GM19043 (cell line): Measurements from ENCODE around the gene SBF2.
A peak's percentile ranks its signal among the peaks of the same experiment; 100 is the strongest.

Experiments used
- ATAC-seq: cut with Tn5 transposase; IDR thresholded peaks from one replicate; pipeline ENCODE4 v1.9.1; 2021; ENCODE audit warnings: low read depth; ENCODE audit not compliant: unreplicated experiment

The SBF2 gene

DNA sequence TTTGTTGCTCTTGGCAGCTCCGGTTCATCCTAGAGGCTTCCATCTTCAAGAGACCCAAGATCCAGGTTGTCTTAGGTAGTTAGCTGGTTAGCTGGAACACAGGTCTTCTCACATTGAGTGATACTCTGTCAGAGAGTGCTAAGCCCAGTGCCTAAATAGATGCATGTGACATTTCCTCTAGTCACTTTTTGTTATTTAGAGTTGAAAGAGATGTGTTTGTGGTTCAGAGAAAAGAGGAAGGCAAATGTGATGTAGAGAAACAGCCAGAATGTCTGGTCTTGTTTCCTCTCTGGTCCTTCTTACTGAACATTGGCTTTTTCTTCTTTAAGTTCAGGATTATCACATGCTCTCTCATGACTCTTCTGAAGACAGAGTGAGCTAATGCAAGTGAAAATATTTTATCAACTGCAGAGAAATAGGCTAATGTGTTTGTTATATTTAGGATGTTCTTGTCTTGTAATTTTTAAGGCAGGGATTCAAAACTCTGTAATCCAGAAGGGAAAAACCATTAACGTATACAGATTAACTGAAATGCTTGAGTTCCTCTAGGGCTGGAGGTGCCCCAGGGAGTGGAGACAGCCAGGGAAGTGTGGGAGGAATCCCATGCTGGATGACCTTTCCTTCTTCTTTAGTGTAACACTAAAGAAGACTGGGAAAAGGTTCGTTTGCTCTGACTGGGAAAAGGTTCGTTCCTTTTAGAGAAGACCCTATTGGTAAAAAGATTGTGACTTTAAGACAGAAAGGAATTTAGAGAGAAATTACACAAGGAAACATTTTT, 554.7 kb downstream of the SBF2 start:
- peak; percentile 72 for ATAC-seq

DNA sequence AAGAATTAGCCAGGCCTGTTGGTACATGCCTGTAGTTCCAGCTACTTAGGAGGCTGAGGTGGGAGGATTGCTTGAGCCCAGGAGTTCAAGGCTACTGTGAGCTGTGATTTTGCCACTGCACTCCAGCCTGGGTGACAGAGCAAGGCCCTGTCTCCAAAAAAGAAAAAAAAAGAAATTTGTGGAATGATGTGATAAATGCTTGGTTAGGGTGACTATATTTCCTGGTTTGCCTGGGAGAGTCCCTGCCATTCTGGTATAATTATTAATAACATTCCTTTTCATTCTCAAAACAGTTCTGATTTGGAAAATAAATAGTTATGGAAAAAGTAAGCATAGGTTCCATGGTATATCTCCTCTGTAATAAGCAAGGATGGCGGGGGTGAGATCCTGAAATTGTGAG, 555.3 kb downstream of the SBF2 start:
- no peak for ATAC-seq

DNA sequence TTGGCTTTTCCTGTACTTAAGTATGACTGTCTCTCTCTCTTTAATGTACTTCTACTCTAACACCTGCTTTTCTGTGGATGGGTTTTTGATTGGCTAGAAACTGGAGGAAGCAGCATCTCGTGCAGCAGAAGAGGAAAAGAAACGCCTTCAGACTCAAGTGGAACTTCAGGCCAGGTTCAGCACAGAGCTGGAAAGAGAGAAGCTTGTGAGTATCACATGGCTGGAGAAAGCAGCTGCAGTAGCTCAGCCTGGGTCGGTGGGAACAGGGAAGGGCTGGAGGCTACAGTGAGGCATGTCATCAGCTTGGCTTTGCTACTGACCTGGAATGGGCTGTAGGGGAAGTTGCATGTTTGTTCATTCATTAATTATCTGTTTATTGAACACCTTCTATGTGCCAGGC, 555.9 kb downstream of the SBF2 start:
- ATAC-seq: no peak

DNA sequence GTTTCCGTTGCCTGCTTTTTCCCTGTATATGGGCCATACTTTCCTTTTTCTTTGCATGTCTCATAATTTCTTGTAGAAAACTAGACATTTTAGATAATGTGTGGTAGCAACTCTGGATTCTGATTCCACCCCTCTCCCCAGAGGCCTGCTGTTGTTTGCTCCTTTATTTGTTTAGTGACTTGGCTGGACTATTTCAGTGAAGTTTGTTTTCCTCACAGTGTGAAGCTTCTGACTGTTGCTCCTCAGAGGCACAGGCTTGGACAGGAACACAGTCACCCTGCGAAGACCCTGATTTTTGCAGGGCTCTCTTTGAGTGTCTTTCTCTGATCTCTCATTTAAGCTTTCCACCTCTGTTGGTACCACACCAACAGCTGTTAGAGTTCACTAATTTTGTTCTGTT, 557.7 kb downstream of the SBF2 start:
- no peak for ATAC-seq

DNA sequence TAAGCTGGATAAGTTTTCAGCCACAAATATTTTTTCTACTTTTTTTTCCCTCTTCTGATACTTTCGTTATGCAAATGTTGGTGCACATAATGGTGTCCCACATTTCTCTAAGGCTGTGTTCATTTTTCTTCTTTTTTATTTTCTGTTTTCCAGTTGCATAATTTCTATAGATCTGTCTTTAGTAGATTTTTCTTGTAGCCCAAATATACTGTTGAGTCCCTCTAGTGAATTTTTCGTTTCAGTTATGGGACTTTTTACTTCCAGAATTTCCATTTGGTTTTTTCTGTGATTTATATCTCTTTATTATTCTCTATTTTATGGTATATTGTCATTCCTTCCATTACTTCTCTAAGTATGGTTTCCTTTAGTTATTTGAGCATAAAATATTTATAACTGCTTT, 558.1 kb downstream of the SBF2 start:
- no peak for ATAC-seq

DNA sequence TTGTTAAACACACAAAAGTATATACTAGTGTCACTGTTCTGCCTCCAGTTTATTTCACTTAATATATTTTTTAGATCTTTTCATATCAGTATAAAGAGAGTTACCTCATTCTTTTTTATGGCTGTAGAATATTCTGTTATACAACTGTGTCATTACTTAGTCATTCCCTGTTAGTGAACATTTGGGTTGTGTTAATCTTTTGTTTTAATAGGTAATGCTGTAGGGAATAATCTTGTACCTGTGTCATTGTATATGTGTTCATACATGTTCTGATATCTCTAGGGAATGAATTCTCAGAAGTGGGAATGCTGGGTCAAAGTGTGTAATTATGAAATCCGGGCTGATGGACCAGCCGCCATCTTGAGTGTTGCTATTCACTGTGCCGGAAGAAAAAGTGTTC, 558.8 kb downstream of the SBF2 start:
- no peak for ATAC-seq

DNA sequence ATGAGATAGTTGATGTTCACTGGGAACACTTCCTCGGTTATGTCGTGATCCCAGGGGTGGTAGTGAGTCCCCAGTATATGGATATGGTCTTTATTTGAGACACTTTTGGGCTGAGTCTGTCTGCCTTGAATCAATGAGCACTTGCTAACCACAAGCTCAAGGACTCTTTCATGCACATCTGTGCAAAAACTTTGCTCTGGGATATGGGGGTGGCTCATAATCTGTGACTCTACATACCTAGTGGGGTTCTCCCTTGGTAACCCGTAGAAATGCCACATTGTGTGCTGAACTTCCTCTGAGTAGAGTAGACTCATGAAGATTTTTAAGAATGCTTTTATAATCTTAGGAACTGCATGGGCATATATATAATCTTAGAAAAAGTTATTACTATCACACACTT, 560.8 kb downstream of the SBF2 start:
- no peak for ATAC-seq

DNA sequence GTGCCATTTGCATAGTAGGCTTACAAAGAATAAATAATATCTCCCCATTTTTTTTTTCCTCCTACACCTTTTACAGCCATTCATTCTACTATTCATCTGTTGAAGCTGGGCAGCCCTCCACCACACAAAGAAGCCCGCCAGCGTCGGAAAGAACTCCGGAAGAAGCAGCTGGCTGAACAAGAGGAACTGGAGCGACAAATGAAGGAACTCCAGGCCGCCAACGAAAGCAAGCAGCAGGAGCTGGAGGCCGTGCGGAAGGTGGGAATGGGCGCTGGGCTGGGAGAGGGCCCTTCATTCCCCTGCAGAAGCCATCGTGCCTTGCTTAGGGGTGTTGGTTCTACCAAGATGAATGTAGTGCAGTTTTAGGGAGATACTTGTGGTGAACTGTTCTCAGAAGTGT, 561.6 kb downstream of the SBF2 start:
- ATAC-seq: no peak

DNA sequence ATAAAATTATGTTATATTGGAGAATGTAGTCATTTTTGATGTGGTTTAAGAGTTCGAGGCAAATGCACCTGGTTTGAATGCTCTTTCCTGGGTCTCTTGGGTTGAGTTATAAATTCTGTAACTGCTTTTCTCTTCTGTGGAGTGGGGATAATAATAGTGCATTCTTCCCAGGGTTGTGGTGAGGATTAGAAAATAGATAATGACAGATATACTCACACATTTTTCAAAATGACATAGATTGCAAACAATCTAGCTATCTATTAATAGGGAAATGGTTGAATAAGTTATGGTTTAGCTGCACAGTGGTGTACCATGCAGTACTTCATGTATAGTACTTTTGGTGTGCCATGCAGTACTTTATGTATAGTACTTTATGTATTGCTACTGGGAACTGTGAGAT, 562.8 kb downstream of the SBF2 start:
- ATAC-seq: no peak
